K562 (cell line): ENCODE measurements around the gene CHAD. TPM values are rescaled to one million over a fixed set of nuclear protein-coding genes. Genes with fewer than 3 reads are reported as not detected.

Source experiments
- CHD2 ChIP-seq: IDR thresholded peaks from 2 replicates; pipeline ENCODE4 v1.6.1; 2011; ENCODE audit warnings: low read depth, low read length
- NR3C1 ChIP-seq: sonication (generic); formaldehyde crosslinking; IDR thresholded peaks from 2 replicates; pipeline ENCODE4 v1.8.1; 2022; ENCODE audit warnings: missing genetic modification reagents
- ZBTB17 ChIP-seq: fragments of 450-650 bp; formaldehyde crosslinking; IDR thresholded peaks from 2 replicates; pipeline ENCODE4 v1.4.0; 2020; ENCODE audit warnings: mild to moderate bottlenecking
- ZNF668 ChIP-seq: fragments of 250-450 bp; sonication (Bioruptor Pico); IDR thresholded peaks from 2 replicates; pipeline ENCODE4 v1.8.0; 2022; ENCODE audit warnings: mild to moderate bottlenecking, inconsistent platforms
- ZNF830 ChIP-seq: fragments of 250-450 bp; sonication (Bioruptor Pico); IDR thresholded peaks from 2 replicates; pipeline ENCODE4 v1.5.0; 2021; ENCODE audit warnings: mild to moderate bottlenecking
- polyA plus RNA-seq, 8 experiments: library from polyadenylated mRNA; depleted of rRNA in 4 of 8; stranded (reverse) in 5 of 8; unstranded in 3 of 8; fragments of >200 nt; fragmentation: Nextera tagmentation in 2 of 8; fragmentation: Illumina TruSeq in 1 of 8; extraction: Ambion mirVana in 2 of 8; extraction: Trizol in 1 of 8; gene quantifications; 2 replicates each; pipeline versions ENCODE4 v1.2.1 to v1.2.3, GENCODE V29; 2011 to 2014; ENCODE audit warnings: inconsistent platforms in 1 of 8, missing spikeins in 1 of 8
- total RNA-seq, 7 experiments: library from RNA; depleted of rRNA in 6 of 7; stranded (reverse); fragments of >200 nt in 6 of 7; fragmentation: Illumina TruSeq in 2 of 7; extraction: Trizol in 2 of 7; gene quantifications; 2 replicates each; pipeline versions ENCODE4 v1.2.1 to v1.2.3, GENCODE V29; 2011 to 2021; ENCODE audit warnings: low replicate concordance in 1 of 7
- TF ChIP-seq, protein P1 (sequence below), 2 experiments: IDR thresholded peaks; 2 replicates each; pipeline ENCODE4 v1.6.1; 2011; ENCODE audit warnings: borderline replicate concordance in 1 of 2, control low read depth in 1 of 2, low read depth in 1 of 2, low read length in 1 of 2, mild to moderate bottlenecking in 1 of 2, mixed read lengths in 1 of 2, moderate library complexity in 1 of 2; ENCODE audit not compliant: insufficient read depth in 1 of 2, insufficient read length in 1 of 2, poor library complexity in 1 of 2, severe bottlenecking in 1 of 2; ENCODE audit errors: extremely low read depth in 1 of 2
- TF ChIP-seq, protein P2 (sequence below): fragments of 200-400 bp; formaldehyde crosslinking; IDR thresholded peaks from 2 replicates; pipeline ENCODE4 v1.6.1; 2017; ENCODE audit warnings: mild to moderate bottlenecking, low read depth, low read length, moderate library complexity
- TF ChIP-seq, protein P3 (sequence below): fragments of 450-650 bp; IDR thresholded peaks from 2 replicates; pipeline ENCODE4 v1.6.1; 2016; ENCODE audit warnings: mild to moderate bottlenecking, moderate library complexity

CHAD gene
- total and polyA plus RNA-seq, 9 of the 15 experiments (the other 6 are each of a cell fraction or from before 2014, with no cell fraction given): not detected

- peak; percentile 84 for TF ChIP-seq NR3C1 (CRISPR knock-in tag)
- no peak for TF ChIP-seq ZNF668 (CRISPR knock-in tag)
- peak; percentile 53; the same call in 1 of the 2 replicates for TF ChIP-seq ZBTB17
- TF ChIP-seq, protein P1, sequence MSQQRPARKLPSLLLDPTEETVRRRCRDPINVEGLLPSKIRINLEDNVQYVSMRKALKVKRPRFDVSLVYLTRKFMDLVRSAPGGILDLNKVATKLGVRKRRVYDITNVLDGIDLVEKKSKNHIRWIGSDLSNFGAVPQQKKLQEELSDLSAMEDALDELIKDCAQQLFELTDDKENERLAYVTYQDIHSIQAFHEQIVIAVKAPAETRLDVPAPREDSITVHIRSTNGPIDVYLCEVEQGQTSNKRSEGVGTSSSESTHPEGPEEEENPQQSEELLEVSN (IDR thresholded peaks at IDR 0.05; ENCODE audit: borderline replicate concordance in 1 of 2, extremely low read depth in 1 of 2, insufficient read depth in 1 of 2, insufficient read length in 1 of 2, low read depth in 1 of 2, low read length in 1 of 2, poor library complexity in 1 of 2, severe bottlenecking in 1 of 2): peak; percentile 77 to 89
- TF ChIP-seq, protein P2, sequence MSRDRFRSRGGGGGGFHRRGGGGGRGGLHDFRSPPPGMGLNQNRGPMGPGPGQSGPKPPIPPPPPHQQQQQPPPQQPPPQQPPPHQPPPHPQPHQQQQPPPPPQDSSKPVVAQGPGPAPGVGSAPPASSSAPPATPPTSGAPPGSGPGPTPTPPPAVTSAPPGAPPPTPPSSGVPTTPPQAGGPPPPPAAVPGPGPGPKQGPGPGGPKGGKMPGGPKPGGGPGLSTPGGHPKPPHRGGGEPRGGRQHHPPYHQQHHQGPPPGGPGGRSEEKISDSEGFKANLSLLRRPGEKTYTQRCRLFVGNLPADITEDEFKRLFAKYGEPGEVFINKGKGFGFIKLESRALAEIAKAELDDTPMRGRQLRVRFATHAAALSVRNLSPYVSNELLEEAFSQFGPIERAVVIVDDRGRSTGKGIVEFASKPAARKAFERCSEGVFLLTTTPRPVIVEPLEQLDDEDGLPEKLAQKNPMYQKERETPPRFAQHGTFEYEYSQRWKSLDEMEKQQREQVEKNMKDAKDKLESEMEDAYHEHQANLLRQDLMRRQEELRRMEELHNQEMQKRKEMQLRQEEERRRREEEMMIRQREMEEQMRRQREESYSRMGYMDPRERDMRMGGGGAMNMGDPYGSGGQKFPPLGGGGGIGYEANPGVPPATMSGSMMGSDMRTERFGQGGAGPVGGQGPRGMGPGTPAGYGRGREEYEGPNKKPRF: no peak
- TF ChIP-seq CHD2: no peak; the same call in 1 of the 2 replicates
- TF ChIP-seq, protein P3, sequence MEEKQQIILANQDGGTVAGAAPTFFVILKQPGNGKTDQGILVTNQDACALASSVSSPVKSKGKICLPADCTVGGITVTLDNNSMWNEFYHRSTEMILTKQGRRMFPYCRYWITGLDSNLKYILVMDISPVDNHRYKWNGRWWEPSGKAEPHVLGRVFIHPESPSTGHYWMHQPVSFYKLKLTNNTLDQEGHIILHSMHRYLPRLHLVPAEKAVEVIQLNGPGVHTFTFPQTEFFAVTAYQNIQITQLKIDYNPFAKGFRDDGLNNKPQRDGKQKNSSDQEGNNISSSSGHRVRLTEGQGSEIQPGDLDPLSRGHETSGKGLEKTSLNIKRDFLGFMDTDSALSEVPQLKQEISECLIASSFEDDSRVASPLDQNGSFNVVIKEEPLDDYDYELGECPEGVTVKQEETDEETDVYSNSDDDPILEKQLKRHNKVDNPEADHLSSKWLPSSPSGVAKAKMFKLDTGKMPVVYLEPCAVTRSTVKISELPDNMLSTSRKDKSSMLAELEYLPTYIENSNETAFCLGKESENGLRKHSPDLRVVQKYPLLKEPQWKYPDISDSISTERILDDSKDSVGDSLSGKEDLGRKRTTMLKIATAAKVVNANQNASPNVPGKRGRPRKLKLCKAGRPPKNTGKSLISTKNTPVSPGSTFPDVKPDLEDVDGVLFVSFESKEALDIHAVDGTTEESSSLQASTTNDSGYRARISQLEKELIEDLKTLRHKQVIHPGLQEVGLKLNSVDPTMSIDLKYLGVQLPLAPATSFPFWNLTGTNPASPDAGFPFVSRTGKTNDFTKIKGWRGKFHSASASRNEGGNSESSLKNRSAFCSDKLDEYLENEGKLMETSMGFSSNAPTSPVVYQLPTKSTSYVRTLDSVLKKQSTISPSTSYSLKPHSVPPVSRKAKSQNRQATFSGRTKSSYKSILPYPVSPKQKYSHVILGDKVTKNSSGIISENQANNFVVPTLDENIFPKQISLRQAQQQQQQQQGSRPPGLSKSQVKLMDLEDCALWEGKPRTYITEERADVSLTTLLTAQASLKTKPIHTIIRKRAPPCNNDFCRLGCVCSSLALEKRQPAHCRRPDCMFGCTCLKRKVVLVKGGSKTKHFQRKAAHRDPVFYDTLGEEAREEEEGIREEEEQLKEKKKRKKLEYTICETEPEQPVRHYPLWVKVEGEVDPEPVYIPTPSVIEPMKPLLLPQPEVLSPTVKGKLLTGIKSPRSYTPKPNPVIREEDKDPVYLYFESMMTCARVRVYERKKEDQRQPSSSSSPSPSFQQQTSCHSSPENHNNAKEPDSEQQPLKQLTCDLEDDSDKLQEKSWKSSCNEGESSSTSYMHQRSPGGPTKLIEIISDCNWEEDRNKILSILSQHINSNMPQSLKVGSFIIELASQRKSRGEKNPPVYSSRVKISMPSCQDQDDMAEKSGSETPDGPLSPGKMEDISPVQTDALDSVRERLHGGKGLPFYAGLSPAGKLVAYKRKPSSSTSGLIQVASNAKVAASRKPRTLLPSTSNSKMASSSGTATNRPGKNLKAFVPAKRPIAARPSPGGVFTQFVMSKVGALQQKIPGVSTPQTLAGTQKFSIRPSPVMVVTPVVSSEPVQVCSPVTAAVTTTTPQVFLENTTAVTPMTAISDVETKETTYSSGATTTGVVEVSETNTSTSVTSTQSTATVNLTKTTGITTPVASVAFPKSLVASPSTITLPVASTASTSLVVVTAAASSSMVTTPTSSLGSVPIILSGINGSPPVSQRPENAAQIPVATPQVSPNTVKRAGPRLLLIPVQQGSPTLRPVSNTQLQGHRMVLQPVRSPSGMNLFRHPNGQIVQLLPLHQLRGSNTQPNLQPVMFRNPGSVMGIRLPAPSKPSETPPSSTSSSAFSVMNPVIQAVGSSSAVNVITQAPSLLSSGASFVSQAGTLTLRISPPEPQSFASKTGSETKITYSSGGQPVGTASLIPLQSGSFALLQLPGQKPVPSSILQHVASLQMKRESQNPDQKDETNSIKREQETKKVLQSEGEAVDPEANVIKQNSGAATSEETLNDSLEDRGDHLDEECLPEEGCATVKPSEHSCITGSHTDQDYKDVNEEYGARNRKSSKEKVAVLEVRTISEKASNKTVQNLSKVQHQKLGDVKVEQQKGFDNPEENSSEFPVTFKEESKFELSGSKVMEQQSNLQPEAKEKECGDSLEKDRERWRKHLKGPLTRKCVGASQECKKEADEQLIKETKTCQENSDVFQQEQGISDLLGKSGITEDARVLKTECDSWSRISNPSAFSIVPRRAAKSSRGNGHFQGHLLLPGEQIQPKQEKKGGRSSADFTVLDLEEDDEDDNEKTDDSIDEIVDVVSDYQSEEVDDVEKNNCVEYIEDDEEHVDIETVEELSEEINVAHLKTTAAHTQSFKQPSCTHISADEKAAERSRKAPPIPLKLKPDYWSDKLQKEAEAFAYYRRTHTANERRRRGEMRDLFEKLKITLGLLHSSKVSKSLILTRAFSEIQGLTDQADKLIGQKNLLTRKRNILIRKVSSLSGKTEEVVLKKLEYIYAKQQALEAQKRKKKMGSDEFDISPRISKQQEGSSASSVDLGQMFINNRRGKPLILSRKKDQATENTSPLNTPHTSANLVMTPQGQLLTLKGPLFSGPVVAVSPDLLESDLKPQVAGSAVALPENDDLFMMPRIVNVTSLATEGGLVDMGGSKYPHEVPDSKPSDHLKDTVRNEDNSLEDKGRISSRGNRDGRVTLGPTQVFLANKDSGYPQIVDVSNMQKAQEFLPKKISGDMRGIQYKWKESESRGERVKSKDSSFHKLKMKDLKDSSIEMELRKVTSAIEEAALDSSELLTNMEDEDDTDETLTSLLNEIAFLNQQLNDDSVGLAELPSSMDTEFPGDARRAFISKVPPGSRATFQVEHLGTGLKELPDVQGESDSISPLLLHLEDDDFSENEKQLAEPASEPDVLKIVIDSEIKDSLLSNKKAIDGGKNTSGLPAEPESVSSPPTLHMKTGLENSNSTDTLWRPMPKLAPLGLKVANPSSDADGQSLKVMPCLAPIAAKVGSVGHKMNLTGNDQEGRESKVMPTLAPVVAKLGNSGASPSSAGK: peak; percentile 86
- no peak for TF ChIP-seq ZNF830 (CRISPR knock-in tag)
Measured at GRCh38 chr17:50478391-50479381, 10.0 kb upstream of the CHAD start, which contains the start of gene RSAD1 (continued).
